Stimulated activated CD4-positive, alpha-beta T cell treated with anti-CD3 and anti-CD28 coated beads, Interleukin-2, amount 100 ng/mL, for 24 hours (primary cell): Measurements from ENCODE around the gene TMEM270.
A peak's percentile ranks its signal among the peaks of the same experiment; 100 is the strongest.
"Not testable (repeated sequence)": the region's sequence is repeated elsewhere in the genome, so short reads cannot be mapped to it uniquely, and the experiment has no call there.

ENCODE experiments used
- DNase-seq, 2 donors: peaks; one replicate each; pipeline ENCODE4 v3.0.0-alpha.2; 2020

TMEM270 gene

DNA sequence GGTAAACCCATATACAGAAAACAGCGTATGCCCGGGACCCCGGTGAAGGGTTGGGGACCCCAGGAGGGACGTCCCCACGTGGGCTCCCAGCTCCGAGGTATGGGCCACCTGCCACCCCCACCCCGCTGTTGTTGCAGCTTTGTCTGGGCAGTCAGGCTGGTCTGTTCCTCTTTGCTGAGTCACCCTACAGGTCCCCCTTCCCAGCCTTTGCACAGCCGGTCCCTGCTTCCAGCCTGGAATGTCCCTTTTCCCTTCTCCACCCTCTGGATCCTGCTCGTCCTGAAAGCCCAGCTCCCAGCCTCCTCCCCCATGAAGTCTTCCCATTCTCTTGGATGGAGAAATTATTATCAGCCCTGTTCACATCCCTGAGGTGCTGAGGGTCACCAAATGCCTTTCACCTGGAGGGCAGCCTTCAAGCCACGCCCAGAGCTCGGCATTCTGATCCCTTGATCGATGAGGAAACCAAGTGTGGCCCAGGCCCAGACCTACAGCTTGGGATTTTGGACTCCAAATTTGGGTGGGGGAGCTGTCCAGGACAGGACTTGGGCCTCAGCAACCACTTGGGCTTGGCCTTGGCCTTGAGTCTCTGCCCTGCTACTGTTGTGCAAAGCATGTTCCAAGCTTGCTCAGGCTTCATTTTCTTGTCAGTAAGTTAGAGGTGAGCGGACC, 27.6 kb upstream of the TMEM270 start:
- DNase-seq: no peak

DNA sequence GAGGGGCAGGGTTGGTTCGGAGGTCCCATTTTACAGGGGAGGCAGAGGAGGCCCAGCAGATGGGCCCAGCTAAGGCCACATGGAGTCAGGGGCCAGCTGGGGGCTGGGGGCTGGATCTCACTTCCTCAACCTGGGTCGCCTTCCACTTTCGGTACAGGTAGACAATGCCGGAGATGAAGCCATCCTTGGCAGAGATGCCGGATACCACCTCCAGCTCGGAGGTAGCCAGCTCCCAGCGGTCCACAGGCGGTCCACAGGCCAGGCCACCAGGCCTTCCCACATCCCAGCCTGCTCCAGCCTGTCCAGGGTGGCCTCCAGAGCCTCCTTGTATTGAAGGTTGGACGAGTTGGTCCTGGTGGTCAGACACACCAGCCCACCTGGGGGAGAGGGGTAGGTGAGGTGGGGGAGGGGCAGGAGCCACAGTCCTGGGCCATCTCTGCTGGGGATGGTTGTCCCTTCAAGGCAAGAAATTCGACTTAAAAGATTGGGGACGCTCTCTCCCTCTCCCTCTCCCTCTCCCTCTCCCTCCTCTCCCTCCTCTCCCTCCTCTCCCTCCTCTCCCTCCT, 26.2 kb upstream of the TMEM270 start:
- no peak for DNase-seq

DNA sequence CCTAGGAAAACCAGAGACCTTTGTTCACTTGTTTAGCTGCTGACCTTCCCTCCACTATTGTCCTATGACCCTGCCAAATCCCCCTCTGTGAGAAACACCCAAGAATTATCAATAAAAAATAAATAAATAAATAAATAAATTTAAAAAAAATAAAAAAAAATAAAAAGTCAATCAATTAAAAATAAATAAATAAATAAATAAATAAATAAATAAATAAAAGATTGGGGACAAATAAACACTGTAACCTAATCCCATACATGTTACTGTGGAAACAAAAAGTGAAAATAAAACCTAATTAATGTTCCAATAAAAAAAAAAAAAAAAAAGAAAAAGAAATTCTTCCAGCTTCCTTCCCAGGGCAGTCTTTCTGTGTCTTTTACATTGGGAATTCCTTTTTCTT, 23.8 kb upstream of the TMEM270 start:
- not testable (repeated sequence) for DNase-seq

DNA sequence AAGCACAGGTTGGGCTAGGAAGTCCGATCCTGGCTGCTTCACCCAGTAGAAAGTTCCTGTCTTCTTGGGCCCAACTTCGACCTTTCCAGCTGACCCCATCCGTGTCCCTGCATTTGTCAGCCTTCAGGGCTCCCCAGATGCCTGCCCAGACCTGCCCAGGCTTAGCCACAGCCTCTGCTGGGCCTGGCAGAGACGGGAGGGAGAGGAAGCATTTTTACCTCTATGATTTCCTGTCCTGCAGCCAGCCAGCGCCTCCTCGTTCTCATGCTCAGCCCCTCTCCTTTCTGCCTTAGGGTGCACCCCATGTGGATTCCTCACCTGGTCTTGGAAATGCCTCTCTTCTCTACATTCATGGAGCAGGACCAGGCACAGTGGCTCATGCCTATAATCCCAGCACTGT, 22.3 kb upstream of the TMEM270 start:
- DNase-seq: no peak

DNA sequence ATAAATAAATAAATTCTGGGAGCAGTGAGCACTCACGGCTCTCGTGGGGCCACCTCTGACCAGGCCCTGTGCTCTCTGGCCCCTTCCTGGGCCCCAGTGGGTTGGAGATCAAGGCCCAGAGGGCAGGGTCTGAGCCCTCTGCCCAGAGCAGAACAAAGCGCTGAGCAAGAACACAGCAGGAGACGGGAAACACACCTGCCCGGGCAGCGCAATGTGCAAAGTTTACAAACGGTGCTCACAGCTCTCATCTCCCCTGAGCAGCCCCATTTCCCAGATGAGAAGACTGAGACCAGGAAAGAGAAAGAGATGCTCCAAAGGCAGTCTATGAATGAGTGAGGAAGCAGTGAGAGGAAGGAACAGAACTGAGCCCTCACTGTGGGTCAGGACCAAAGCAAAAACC, 21.7 kb upstream of the TMEM270 start:
- no peak for DNase-seq

DNA sequence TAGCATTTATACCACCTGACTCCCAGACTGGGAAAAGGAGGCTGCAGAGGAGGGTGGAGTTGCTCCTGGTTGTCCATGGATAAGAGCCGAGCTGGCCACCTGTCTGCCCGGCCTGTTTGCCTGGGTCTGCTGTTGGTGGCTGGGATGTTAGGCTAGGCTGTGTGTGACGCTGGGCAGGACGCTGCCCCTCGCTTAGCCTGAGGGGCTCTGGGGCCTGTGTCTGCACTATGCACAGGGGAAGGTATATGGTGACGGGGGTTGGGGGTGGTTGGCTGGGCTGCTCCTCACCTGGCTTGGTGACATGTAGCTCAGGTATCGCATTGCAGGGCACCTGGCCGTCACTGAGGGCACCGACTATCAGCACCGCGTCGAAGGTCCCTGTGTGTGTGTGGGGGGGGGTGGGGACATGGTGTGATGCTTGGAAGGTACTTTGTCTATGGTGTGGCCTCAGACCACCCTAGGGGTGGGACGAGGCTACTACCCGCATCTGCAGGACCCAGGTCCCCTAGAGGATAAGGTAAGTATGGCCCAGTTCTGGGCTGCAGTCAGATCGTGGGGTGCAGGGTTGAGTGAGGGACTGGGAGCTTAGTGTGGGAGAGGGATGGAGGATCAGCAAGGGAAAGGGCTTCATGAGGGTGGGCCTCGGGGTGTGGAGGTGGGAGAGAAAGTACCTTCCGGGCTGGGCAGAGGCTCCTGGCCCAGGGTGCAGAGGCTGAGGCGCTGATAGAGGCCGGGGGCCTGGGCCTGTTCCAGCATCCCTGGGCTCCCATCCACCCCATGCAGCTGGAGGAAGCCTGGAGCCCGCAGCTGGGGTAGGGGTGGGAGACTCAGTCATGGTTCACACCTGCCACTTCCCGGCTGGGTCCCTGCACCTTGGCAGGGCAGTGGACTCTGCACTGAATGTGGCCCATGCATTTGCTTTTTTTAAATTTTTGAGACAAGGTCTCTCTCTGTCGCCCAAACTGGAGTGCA, 20.9 kb upstream of the TMEM270 start:
- DNase-seq: no peak

DNA sequence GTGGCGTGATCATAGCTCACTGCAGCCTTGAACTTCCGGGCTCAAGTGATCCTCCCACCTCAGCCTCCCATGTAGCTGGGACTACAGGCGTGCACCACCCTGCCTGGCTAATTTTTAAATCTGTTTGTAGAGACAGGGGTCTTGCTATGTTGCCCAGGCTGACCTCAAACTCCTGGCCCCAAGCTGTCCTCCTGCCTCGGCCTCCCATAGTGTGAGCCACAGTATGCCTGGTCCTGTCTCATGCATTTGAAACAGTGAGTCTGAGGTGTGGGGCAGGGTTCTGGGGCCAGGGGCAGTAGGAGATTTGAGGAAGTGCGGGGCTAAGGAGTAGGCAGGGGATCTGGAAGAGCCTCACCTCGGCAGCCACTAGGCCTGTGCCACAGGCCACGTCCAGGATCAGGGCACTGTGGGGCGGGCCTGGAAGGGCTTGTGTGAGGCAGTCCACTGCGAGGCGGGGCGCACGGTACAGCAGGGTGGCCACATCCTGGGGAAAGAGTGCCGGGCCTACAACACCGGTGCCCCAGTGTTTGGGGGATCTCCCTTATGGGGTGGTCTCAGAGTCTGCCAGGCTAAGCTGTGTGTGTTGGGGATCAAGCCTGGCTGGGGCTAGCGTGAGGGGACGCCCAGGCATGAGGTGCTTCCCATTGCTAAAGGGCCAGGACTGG, 20.1 kb upstream of the TMEM270 start:
- DNase-seq: no peak

DNA sequence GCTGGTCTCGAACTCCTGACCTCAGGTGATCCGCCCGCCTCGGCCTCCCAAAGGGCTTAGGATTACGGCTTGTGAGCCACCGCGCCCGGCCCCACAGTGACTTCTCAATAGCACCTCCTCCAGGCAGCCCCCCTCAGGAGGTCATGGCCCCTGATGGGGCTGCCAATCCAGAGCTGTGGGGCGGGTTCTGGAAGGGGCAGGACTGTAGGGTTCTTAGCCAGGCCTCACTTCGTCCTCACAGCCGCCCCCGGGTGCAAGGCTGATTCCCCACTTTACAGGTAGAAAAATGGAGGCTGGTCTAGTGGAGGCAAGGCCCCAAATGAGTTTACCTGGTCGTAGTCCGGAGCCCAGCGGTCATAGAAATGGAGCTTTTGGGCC, 19.3 kb upstream of the TMEM270 start:
- no peak for DNase-seq

DNA sequence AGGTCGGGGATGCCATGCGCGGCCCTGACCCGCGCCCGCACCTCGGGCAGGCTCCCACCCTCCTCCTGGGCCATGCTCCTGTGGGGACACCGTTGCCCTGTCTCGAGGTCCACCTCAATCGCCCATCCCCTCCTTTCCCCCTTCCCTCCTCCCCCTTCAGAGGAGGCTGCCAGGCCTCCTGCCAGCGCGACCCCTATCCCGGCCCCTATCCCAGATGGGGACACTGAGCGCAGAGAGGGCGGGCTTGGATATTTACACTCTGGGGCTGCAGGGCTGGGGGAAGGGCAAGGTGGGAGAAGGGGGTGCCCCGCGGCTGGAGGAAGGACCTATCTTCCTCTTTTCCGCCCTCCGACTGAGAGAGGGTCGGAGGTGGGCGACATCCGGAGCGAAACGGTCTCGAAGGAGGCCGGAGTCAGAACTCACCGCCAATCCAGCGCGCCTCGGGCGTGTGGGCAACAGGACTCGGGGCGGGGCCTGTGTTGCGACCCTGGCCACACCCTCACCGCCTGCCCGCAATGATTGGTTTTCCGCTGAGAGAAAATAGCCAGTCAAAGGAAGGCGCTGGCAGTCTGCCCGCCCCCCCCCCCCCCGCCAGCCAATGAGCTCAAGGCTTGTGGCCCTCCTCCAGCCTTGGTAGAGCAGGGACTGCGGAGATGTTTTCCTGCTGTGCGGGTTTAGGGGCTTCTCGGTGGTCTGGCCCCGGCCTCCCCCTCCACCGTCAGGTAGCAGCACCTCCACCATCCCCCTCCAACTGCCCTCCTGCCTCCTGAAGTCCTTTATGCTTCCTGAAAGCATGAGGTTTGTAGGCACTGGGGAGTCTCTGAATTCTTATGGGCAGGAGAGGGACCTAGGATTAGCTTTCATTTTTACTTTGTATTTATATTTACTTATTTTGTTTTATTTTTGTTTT, 18.6 kb upstream of the TMEM270 start, which contains the start of gene METTL27:
Gene METTL27 (minus strand): TSS at position 450 of the 910 bp plus-strand sequence. CDS start 376 bp downstream, at position 74.
- peak; percentile 88 to 91 for DNase-seq

DNA sequence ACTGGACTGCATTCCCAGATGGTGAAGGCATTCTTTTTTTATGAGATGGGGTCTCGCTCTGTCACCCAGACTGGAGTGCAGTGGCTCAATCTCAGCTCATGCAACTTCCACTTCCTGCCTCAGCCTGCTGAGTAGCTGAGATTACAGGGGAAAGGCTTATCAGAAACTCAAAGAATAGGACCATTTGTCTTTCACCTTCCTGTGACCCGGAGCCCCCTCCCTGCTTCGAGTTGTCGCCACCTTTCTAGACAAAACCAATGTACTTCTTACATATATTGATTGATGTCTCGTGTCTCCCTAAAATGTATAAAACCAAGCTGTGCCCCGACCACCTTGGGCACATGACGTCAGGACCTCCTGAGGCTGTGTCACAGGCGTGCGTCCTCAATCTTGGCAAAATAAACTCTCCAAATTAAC, 16.8 kb upstream of the TMEM270 start:
- no peak for DNase-seq

DNA sequence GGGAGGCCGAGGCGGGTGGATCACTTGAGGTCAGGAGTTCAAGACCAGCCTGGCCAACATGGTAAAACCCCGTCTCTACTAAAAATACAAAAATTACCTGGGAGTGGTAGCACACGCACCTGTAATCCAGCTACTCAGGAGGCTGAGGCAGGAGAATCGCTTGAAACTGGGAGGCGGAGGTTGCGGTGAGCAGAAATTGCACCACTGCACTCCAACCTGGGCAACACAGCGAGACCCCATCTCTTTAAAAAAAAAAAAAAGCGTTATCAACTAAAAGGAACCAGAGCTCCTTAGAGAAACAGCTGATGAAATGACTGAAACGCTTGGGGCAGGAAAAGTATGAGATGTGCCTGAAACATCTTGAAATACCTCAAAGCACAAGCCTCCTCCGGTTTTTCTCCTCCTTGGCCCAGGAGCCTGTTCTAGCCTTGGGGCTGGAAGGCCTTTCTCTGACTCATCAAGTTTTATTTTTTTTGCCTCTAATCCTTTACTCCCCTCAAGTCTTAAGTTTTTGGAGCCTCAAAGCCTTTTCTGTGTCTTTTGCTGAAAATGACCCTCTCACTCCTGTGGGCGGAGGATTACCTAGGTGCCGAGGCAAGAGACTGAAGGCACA, 16.0 kb upstream of the TMEM270 start:
- no peak for DNase-seq

DNA sequence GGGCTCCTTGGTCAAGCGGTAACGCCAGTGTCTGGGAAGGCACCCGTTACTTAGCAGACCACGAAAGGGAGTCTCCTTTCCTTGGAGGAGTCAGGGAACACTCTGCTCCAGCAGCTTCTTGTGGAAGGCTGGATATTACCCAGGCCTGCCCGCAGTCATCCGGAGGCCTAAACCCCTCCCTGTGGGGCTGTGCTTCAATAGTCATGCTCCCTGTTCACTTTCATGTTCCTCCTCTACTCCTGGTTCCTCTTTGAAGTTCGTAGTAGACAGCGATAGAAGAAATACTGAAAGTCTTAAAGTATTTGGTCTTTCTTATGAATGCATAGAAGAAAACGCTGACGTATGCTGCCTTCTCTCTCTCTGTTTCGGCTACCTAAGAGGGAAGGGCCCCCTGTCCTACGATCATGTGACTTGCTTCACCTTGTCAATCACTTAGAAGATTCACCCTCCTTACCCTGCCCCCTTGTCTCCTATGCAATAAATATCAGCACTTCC, 15.2 kb upstream of the TMEM270 start:
- not testable (repeated sequence) for DNase-seq

DNA sequence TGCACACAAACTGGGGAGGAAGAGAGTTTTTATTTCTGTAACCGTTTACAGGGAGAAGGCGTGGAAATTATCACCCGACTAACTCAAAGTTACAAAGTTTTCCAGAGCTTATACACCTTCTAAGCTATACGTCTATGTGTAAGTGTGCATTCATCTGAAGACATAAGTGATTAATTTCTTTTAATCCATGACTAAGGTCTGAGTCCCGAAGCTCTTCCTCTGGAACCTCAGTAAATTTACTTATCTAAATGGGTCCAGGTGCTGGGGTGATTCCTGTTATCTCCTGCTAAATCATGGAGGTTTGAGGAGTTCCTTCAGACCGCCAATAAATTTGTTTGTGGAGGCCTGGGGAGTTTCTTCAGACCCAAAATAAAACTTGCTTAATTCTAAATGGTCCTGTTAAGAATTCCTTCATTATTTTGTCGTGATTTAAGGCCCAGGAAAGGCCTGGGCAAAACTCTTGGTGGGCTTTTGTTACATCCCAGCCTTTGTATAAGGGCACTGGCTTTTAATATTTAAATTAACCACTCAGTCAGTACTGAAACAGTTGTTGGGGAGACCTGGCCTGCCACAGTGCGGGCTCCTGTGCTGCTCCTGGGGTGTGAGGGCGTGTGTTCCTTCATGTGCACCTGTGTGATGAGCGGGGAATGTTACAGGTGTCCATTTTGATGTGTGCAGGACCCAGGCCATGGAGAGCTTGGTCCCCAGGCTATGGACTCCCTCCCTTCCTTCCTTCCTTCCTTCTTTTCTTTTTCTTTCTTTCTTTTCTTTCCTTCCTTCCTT, 12.8 kb upstream of the TMEM270 start:
- DNase-seq: no peak

DNA sequence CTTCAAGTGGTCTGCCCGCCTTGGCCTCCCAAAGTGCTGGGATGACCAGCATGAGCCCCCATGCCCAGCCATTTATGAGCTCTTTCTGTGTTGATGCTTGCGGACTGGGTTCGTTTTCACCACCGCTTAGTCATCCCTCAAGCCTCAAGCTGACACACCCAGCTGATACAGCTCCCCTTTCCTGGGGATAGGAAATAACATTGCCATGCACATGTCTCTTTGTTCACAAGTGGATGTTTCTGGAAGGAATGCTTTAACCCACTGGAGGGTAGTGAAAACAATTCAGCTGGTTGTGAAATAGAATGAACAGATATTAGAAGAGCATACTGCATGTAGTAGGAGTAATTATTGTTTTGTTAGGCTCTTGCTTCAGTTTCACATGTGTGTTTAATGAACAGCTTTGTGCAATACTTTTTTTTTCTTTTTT, 10.2 kb upstream of the TMEM270 start:
- DNase-seq: no peak

DNA sequence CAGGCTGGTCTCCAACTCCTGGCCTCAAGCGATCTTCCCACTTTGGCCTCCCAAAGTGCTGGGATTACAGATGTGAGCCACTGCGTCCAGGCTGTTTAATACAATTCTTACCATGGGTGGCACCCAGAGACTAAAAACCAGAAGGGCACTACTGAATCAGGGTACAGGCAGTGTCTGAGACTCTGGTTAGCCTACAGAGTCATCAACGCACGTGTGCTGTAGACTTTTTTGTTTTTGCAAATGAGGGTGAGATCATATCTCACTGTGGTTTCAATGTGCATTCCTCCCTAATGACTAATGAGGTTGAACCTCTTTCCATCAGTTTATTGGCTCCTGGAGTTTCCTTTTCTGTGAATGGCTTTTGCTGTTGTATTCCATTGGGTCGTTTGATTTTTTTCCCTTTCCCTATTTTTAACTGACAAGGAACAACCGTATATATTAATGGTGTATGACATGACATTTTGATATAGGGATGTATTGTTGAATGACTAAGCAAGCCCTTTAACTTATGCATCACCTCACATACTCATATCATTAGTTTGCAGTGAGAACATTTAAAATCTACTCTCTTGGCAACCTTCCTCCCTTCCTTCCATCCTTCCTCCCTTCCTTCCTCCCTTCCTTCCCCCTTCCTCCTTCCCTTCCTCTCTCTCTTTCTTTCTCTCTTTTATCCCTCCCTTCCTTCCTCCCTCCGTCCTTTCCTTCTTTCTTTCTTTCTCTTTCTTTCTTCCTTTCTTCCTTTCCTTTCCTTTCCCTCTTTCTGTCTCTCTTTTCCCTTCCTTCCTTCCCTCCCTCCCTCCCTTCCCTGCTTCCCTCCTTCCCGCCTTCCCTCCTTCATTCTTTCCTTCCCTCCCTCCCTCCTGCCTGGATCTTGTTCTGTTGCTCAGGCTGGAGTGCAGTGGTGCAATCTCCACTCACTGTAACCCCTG, 9.3 kb upstream of the TMEM270 start:
- DNase-seq: peak; percentile 20 to 33

DNA sequence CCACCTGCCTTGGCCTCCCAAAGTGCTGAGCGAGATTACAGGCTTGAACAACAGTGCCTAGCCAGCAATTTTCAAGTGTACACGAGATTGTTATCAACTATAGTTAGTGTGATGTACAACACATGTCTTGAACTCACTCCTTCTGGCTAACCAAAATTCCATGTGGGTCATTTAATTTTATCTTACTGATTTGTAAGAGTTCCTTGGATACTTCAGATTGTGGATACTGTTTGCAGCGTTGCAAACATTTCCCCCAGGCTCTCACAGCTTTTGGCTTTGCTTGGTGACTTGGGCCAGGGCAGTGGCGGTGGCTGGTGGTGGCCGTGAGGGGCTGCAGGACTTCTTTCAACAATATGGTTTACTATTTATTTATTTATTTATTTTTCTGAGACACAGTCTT, 8.5 kb upstream of the TMEM270 start:
- no peak for DNase-seq

DNA sequence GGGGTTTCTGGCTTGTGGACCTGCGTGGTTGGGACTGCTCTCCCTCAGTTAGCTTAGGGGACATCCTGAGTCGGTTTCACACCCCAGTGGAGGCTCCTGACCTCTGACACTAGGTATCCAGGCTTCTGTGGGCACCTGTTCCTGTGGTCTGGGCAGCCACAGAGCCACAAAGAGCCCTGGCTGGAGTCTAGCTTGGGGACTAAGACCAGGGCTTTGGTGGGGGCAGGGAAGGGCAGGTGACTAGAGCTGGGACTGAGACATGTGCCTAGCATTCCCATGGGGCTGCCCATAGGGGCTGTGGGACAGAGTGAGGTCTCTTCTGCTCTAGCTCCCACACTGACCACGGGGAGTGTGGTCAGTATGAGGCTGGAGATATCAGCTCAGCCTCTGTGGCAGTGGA, 4.0 kb upstream of the TMEM270 start:
- DNase-seq: no peak

DNA sequence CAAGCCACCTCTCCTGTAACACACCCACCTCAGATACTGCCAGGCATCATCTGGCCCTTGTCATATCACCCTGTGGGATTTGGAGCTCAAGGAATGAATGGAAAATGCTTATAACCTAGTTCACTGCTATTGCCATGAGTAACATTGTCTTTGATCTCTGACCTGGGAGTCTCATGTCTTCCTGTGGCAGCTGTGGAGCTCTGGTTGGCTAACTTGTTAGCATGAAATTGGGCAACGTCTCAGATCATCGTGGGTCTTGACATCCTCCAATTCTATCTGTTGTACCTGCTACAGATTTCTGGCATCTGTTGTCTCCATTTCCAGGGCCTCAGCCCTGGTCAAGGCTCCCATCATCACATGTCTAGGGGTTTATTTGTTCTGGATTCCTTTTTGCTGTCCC, 2.2 kb upstream of the TMEM270 start:
- DNase-seq: no peak

DNA sequence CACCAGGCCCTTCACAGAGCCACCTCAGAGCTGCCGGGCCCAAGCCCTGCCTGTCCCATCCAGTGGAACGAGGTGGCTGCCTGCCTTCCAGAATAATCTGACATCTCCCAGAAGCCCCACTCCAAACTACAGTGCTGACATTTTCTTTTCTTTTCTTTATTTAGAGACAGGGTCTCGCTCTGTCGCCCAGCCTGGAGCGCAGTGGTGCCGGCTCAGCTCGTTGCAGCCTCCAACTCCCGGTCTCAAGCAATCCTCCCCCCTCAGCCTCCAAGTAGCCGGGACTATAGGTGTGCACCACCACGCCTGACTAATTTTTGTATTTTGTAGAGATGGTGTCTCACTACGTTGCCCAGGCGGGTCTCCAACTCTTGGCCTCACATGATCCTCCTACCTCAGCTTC, 346 bp downstream of the TMEM270 start:
- no peak for DNase-seq
